Activated CD8-positive, alpha-beta memory T cell treated with anti-CD3 and anti-CD28 coated beads, Interleukin-2, amount 50 U/mL, for 24 hours (primary cell): Measurements from ENCODE around the gene CXCL17.
"Not testable (repeated sequence)": the region's sequence is repeated elsewhere in the genome, so short reads cannot be mapped to it uniquely, and the experiment has no call there.

Experiments
- DNase-seq: peaks from one replicate; pipeline ENCODE4 v3.0.0-alpha.2; 2020; ENCODE audit errors: extremely low read depth

The CXCL17 gene

GRCh38 chr19:42442833-42443232 is at the start of gene CXCL17:
Gene CXCL17 (minus strand): TSS chr19:42442946. CDS start chr19:42442832, 114 bp downstream.
- DNase-seq, result no peak

GRCh38 chr19:42488783-42489521 is 46.2 kb upstream of the CXCL17 start:
- DNase-seq, result no peak

GRCh38 chr19:42487798-42488178 is 45.0 kb upstream of the CXCL17 start:
- no peak for DNase-seq

- DNase-seq, result no peak
These were observed 44.5 kb upstream of the CXCL17 start for GRCh38 chr19:42487032-42487797.

- DNase-seq, result not testable (repeated sequence)
These were observed 42.3 kb upstream of the CXCL17 start for GRCh38 chr19:42485036-42485435.

GRCh38 chr19:42480335-42481095 is 37.8 kb upstream of the CXCL17 start:
- no peak for DNase-seq

GRCh38 chr19:42479736-42480135 is 37.0 kb upstream of the CXCL17 start:
- DNase-seq, result no peak

- DNase-seq, result no peak
These were observed 36.1 kb upstream of the CXCL17 start for GRCh38 chr19:42478765-42479311.

- DNase-seq, result no peak
These were observed 35.2 kb upstream of the CXCL17 start for GRCh38 chr19:42477933-42478332.

- DNase-seq, result no peak
These were observed 34.4 kb upstream of the CXCL17 start for GRCh38 chr19:42477117-42477516.

- DNase-seq, result no peak
These were observed 32.6 kb upstream of the CXCL17 start for GRCh38 chr19:42475366-42475765.

GRCh38 chr19:42474743-42475142 is 32.0 kb upstream of the CXCL17 start:
- DNase-seq, result no peak

- DNase-seq, result no peak
These were observed 30.9 kb upstream of the CXCL17 start for GRCh38 chr19:42473686-42474085.

- DNase-seq, result no peak
These were observed 29.8 kb upstream of the CXCL17 start for GRCh38 chr19:42472402-42473147.

- no peak for DNase-seq
These were observed 29.0 kb upstream of the CXCL17 start for GRCh38 chr19:42471554-42472249.

- DNase-seq, result no peak
These were observed 26.8 kb upstream of the CXCL17 start for GRCh38 chr19:42469311-42470235.

GRCh38 chr19:42468273-42468796 is 25.6 kb upstream of the CXCL17 start:
- DNase-seq, result no peak

- DNase-seq, result no peak
These were observed 24.5 kb upstream of the CXCL17 start for GRCh38 chr19:42467183-42467760.
